Upper lobe of left lung (tissue), 4 donors: ENCODE data around the gene NIFK.

Source experiments
- CTCF ChIP-seq, 6 experiments: fragments of 450-650 bp in 4 of 6; fragments of 200-600 bp in 2 of 6; sonication (generic) in 2 of 6; IDR thresholded peaks; one replicate each; pipeline ENCODE4 v1.5.1; 2016 to 2019; ENCODE audit warnings: antibody characterized with exemption in 6 of 6
- EP300 ChIP-seq, 4 donors: sonication (generic); formaldehyde crosslinking; IDR thresholded peaks; one replicate each; pipeline ENCODE4 v1.5.1; 2017; ENCODE audit warnings: antibody characterized with exemption in 4 of 4, control low read depth in 2 of 4
- POLR2A ChIP-seq, 4 donors: fragments of 450-650 bp; IDR thresholded peaks; one replicate each; pipeline ENCODE4 v1.5.1; 2016 to 2017; ENCODE audit warnings: antibody characterized with exemption in 4 of 4, mild to moderate bottlenecking in 2 of 4
- POLR2AphosphoS5 ChIP-seq, 2 donors: sonication (generic); formaldehyde crosslinking; IDR thresholded peaks; one replicate each; pipeline ENCODE4 v1.5.1; 2017; ENCODE audit warnings: antibody characterized with exemption in 2 of 2

GRCh38 chr2:121722479-121722878 lies 14.2 kb downstream of the NIFK start:
- TF ChIP-seq POLR2AphosphoS5 (IDR thresholded peaks at IDR 0.05), result no peak
- TF ChIP-seq CTCF (IDR thresholded peaks at IDR 0.05), result no peak
- no peak for TF ChIP-seq POLR2A (IDR thresholded peaks at IDR 0.05)
- no peak for TF ChIP-seq EP300 (IDR thresholded peaks at IDR 0.05)
